ENCODE results near the gene HLA-A. TPM values are rescaled to one million over a fixed set of nuclear protein-coding genes. Genes with fewer than 3 reads are reported as not detected.

HLA-A gene
- total RNA-seq, 1 donor from 2014 or later: 1,482 TPM

GRCh38 chr6:29984992-29985391, 42.7 kb downstream of the HLA-A start:
- intact Hi-C loops (cut with micrococcal nuclease): no loop called here
- H3K4me3 Mint-ChIP-seq: no peak overlapping the region
- no peaks in the 10 kb centered on the region for H3K4me1 Mint-ChIP-seq (ENCODE audit: low read depth)
- no peak overlapping the region for H3K27ac Mint-ChIP-seq
- no peak for DNase-seq (ENCODE audit: low spot score)
- H3K36me3 Mint-ChIP-seq (ENCODE audit: low read depth): no peaks in the 10 kb centered on the region
- no peaks in the 10 kb centered on the region for H3K9me3 Mint-ChIP-seq
- H3K27me3 Mint-ChIP-seq (ENCODE audit: insufficient read depth): peaks cover 18% of the 10 kb centered on the region

GRCh38 chr6:29986179-29986781, 43.9 kb downstream of the HLA-A start:
- Mint-ChIP-seq H3K9me3 (no peaks in the 10 kb centered on the region), H3K36me3 (ENCODE audit: low read depth) (no peaks in the 10 kb centered on the region), H3K27me3 (ENCODE audit: insufficient read depth) (peaks cover 26% of the 10 kb centered on the region), H3K27ac (no peak overlapping the region), H3K4me3 (no peak overlapping the region), H3K4me1 (ENCODE audit: low read depth) (no peaks in the 10 kb centered on the region)
- no peak for DNase-seq (ENCODE audit: low spot score)
- intact Hi-C loops (cut with micrococcal nuclease): no loop called here

GRCh38 chr6:29989211-29989610, 46.9 kb downstream of the HLA-A start:
- no peaks in the 10 kb centered on the region for H3K9me3 Mint-ChIP-seq
- H3K36me3 Mint-ChIP-seq (ENCODE audit: low read depth): no peaks in the 10 kb centered on the region
- no peaks in the 10 kb centered on the region for H3K4me1 Mint-ChIP-seq (ENCODE audit: low read depth)
- peaks cover 27% of the 10 kb centered on the region for H3K27me3 Mint-ChIP-seq (ENCODE audit: insufficient read depth)
- DNase-seq (ENCODE audit: low spot score): no peak
- no peak overlapping the region for H3K27ac Mint-ChIP-seq
- intact Hi-C loops (cut with micrococcal nuclease): no loop called here
- H3K4me3 Mint-ChIP-seq: no peak overlapping the region

GRCh38 chr6:29990931-29991330, 48.6 kb downstream of the HLA-A start:
- Mint-ChIP-seq H3K36me3 (ENCODE audit: low read depth) (no peaks in the 10 kb centered on the region), H3K27me3 (ENCODE audit: insufficient read depth) (peaks cover 21% of the 10 kb centered on the region), H3K27ac (no peak overlapping the region), H3K4me3 (no peak overlapping the region), H3K4me1 (ENCODE audit: low read depth) (no peaks in the 10 kb centered on the region), H3K9me3 (no peaks in the 10 kb centered on the region)
- intact Hi-C loops (cut with micrococcal nuclease): no loop called here
- DNase-seq (ENCODE audit: low spot score): no peak

GRCh38 chr6:29992807-29993206, 50.5 kb downstream of the HLA-A start:
- intact Hi-C loops (cut with micrococcal nuclease): no loop called here
- DNase-seq (ENCODE audit: low spot score): no peak
- H3K27me3 Mint-ChIP-seq (ENCODE audit: insufficient read depth): peaks cover 24% of the 10 kb centered on the region
- H3K4me1 Mint-ChIP-seq (ENCODE audit: low read depth): no peaks in the 10 kb centered on the region
- H3K27ac Mint-ChIP-seq: no peak overlapping the region
- H3K36me3 Mint-ChIP-seq (ENCODE audit: low read depth): no peaks in the 10 kb centered on the region
- H3K9me3 Mint-ChIP-seq: no peaks in the 10 kb centered on the region
- no peak overlapping the region for H3K4me3 Mint-ChIP-seq

- peaks cover 21% of the 10 kb centered on the region for H3K27me3 Mint-ChIP-seq (ENCODE audit: insufficient read depth)
- DNase-seq (ENCODE audit: low spot score): no peak
- no peak overlapping the region for H3K4me3 Mint-ChIP-seq
- no peaks in the 10 kb centered on the region for H3K36me3 Mint-ChIP-seq (ENCODE audit: low read depth)
- no peak overlapping the region for H3K27ac Mint-ChIP-seq
- no peaks in the 10 kb centered on the region for H3K4me1 Mint-ChIP-seq (ENCODE audit: low read depth)
- intact Hi-C loops (cut with micrococcal nuclease): no loop called here
- no peaks in the 10 kb centered on the region for H3K9me3 Mint-ChIP-seq
These were observed 52.5 kb downstream of the HLA-A start for GRCh38 chr6:29994826-29995225.

- H3K4me3 Mint-ChIP-seq: no peak overlapping the region
- H3K27me3 Mint-ChIP-seq (ENCODE audit: insufficient read depth): peaks cover 19% of the 10 kb centered on the region
- no peaks in the 10 kb centered on the region for H3K9me3 Mint-ChIP-seq
- no peak for DNase-seq (ENCODE audit: low spot score)
- no peak overlapping the region for H3K27ac Mint-ChIP-seq
- no peaks in the 10 kb centered on the region for H3K36me3 Mint-ChIP-seq (ENCODE audit: low read depth)
- no peaks in the 10 kb centered on the region for H3K4me1 Mint-ChIP-seq (ENCODE audit: low read depth)
- intact Hi-C loops (cut with micrococcal nuclease): no loop called here
These were observed 53.0 kb downstream of the HLA-A start for GRCh38 chr6:29995340-29995777.

Other genes with a start within 250 kb of the HLA-A start
- 293 and 314 TPM in 2 replicates for gene HLA-F, start 219.1 kb upstream of the HLA-A start, total RNA-seq
- gene HLA-G, start 114.7 kb upstream of the HLA-A start, total RNA-seq: 0.91 and 1.6 TPM in 2 replicates
- gene POLR1H, start 118.7 kb downstream of the HLA-A start, total RNA-seq: 79.7 and 82.7 TPM in 2 replicates
- gene PPP1R11, start 124.7 kb downstream of the HLA-A start, total RNA-seq: 69.8 and 71.0 TPM in 2 replicates
- gene RNF39, start 133.2 kb downstream of the HLA-A start, total RNA-seq: not detected in 2 replicates
- not detected in 2 replicates for gene TRIM31, start 170.6 kb downstream of the HLA-A start, total RNA-seq
- not detected in 2 replicates for gene TRIM40, start 193.6 kb downstream of the HLA-A start, total RNA-seq
- gene TRIM10, start 218.7 kb downstream of the HLA-A start, total RNA-seq: 0.05 and 0.08 TPM in 2 replicates
- gene TRIM15, start 221.0 kb downstream of the HLA-A start, total RNA-seq: 0.39 and 0.59 TPM in 2 replicates